MM.1S (cell line): ENCODE results near the gene MAU2.

Experiments used
- CTCF ChIP-seq: fragments of 300-600 bp; sonication (generic); IDR thresholded peaks from 2 replicates; pipeline ENCODE4 v1.5.1; 2016; ENCODE audit warnings: antibody characterized with exemption, low read length, mixed read lengths
- EZH2 ChIP-seq: fragments of 300-600 bp; sonication (generic); optimal IDR thresholded peaks from 2 replicates; pipeline ENCODE3; 2017; ENCODE audit warnings: low read depth, mild to moderate bottlenecking, antibody characterized with exemption, low read length, mixed read lengths
- EZH2phosphoT487 ChIP-seq: fragments of 300-600 bp; sonication (generic); IDR thresholded peaks from 2 replicates; pipeline ENCODE4 v1.6.1; 2018; ENCODE audit warnings: antibody characterized with exemption, low read length

GRCh38 chr19:19303411-19303810, 17.2 kb upstream of the MAU2 start:
- TF ChIP-seq CTCF (no peak), EZH2 (no peak), EZH2phosphoT487 (no peak)
